HepG2 (cell line): ENCODE results near the gene GRID1. TPM values are rescaled to one million over a fixed set of nuclear protein-coding genes. Genes with fewer than 3 reads are reported as not detected.

Experiments used
- ATAC-seq: fragments of 200-7000 bp; cut with Tn5 transposase; 3 replicates; pipeline ENCODE4 v1.9.1; 2020; ENCODE audit warnings: mild to moderate bottlenecking, moderate library complexity
- BruUV-seq: library from RNA; stranded (reverse); fragments of 400-500 nt; replicated peaks from 2 replicates; lab custom pipeline; 2021; lab: Mats Ljungman, UMichigan
- CTCF ChIA-PET: fragments of 300-600 bp; formaldehyde crosslinking; extraction: SDS; loops from one replicate; lab custom pipeline; 2021; ENCODE audit warnings: low total read pairs, inconsistent platforms, low intra/inter-chr PET ratio; lab: Yijun Ruan, JAX
- POLR2A ChIA-PET: fragments of 350-600 bp; sonication (Branson Sonifier 250); formaldehyde crosslinking; loops from one replicate; lab custom pipeline; 2020; ENCODE audit warnings: antibody characterized with exemption, inconsistent platforms; lab: Yijun Ruan, JAX
- DNase-seq: peaks from one replicate; pipeline ENCODE4 v3.0.0-alpha.2; 2015; ENCODE audit warnings: low spot score
- FAIRE-seq: peaks from 3 replicates; lab custom pipeline; 2011; peaks lifted over from hg19 to GRCh38; lab: Jason Lieb, UNC
- H2AFZ ChIP-seq: one replicate; pipeline ENCODE4 v1.6.1; 2011; ENCODE audit warnings: low read length, inconsistent platforms
- H3K27ac ChIP-seq: fragments of 300-600 bp; 3 replicates; pipeline ENCODE4 v1.8.0; 2011; ENCODE audit warnings: mixed run types, mild to moderate bottlenecking, mixed read lengths, low read length, inconsistent platforms; ENCODE audit not compliant: insufficient read depth; ENCODE audit errors: extremely low read length
- H3K27me3 ChIP-seq, 2 experiments: fragments of 200-600 bp in 1 of 2; 2 replicates in 1 of 2; 3 replicates in 1 of 2; pipeline versions ENCODE4 v1.6.0 to v1.8.0; 2011; ENCODE audit warnings: low read length in 2 of 2, mild to moderate bottlenecking in 2 of 2, moderate library complexity in 2 of 2, inconsistent platforms in 1 of 2; ENCODE audit not compliant: insufficient read depth in 2 of 2, control insufficient read depth in 1 of 2
- H3K36me3 ChIP-seq, 2 experiments: fragments of 200-600 bp in 1 of 2; replicated peaks in 1 of 2; 2 replicates in 1 of 2; 3 replicates in 1 of 2; pipeline versions ENCODE4 v1.5.1 to v1.8.0; 2011; ENCODE audit warnings: low read length in 2 of 2, inconsistent platforms in 1 of 2; ENCODE audit not compliant: insufficient read depth in 2 of 2, control insufficient read depth in 1 of 2
- H3K4me1 ChIP-seq: 2 replicates; pipeline ENCODE4 v1.5.1; 2012; ENCODE audit warnings: low read length, inconsistent platforms; ENCODE audit not compliant: insufficient read depth
- H3K4me2 ChIP-seq: 2 replicates; pipeline ENCODE4 v1.6.0; 2011; ENCODE audit warnings: low read depth, low read length, inconsistent platforms
- H3K4me3 ChIP-seq, 3 experiments: fragments of 200-600 bp in 1 of 3; sonication (generic), shearing (Covaris generic) in 1 of 3; replicated peaks in 1 of 3; 2 replicates each; pipeline ENCODE4 v1.5.1; 2011 to 2016; ENCODE audit warnings: low read length in 3 of 3, inconsistent platforms in 2 of 3, low read depth in 2 of 3, mild to moderate bottlenecking in 2 of 3, control low read depth in 1 of 3, mixed read lengths in 1 of 3; ENCODE audit not compliant: insufficient read depth in 1 of 3
- H3K79me2 ChIP-seq: one replicate; pipeline ENCODE4 v1.6.1; 2011; ENCODE audit warnings: low read length, inconsistent platforms; ENCODE audit not compliant: insufficient read depth
- H3K9ac ChIP-seq: 2 replicates; pipeline ENCODE4 v1.6.0; 2011; ENCODE audit warnings: mild to moderate bottlenecking, low read depth, low read length, inconsistent platforms; ENCODE audit not compliant: insufficient read depth
- H3K9me3 ChIP-seq: 2 replicates; pipeline ENCODE4 v1.5.1; 2012; ENCODE audit warnings: mild to moderate bottlenecking, low read length
- H4K20me1 ChIP-seq: 2 replicates; pipeline ENCODE4 v1.6.0; 2011; ENCODE audit warnings: inconsistent platforms, mild to moderate bottlenecking, low read length, moderate library complexity; ENCODE audit not compliant: insufficient read depth
- CREM ChIP-seq, 2 experiments: sonication (generic) in 1 of 2; formaldehyde crosslinking in 1 of 2; IDR thresholded peaks; 2 replicates each; pipeline versions ENCODE4 v1.4.0 to v1.6.1; 2016 to 2020; ENCODE audit warnings: antibody characterized with exemption in 1 of 2, mild to moderate bottlenecking in 1 of 2, missing genetic modification reagents in 1 of 2
- DNMT3B ChIP-seq: conservative IDR thresholded peaks from 2 replicates; pipeline ENCODE4 v1.6.1; 2016; ENCODE audit warnings: missing biosample characterization, control low read depth
- EHMT2 ChIP-seq: fragments of 200-600 bp; sonication (generic); IDR thresholded peaks from 2 replicates; pipeline ENCODE4 v1.7.0; 2017; ENCODE audit warnings: antibody characterized with exemption, low read depth, low read length, borderline replicate concordance
- HDAC1 ChIP-seq: sonication (generic); formaldehyde crosslinking; IDR thresholded peaks from 2 replicates; pipeline ENCODE4 v1.5.1; 2020; ENCODE audit warnings: mild to moderate bottlenecking, missing genetic modification reagents
- NCOA5 ChIP-seq: sonication (generic); formaldehyde crosslinking; IDR thresholded peaks from 2 replicates; pipeline ENCODE4 v1.4.0; 2020; ENCODE audit warnings: missing genetic modification reagents
- PTBP1 ChIP-seq: fragments of 200-400 bp; formaldehyde crosslinking; IDR thresholded peaks from 2 replicates; pipeline ENCODE4 v1.6.1; 2018; ENCODE audit warnings: low read length, low read depth; ENCODE audit not compliant: poor library complexity, severe bottlenecking
- RARG ChIP-seq: sonication (generic); formaldehyde crosslinking; IDR thresholded peaks from 2 replicates; pipeline ENCODE4 v1.4.0; 2020; ENCODE audit warnings: low read depth, mild to moderate bottlenecking, missing genetic modification reagents
- XBP1 ChIP-seq: sonication (generic); formaldehyde crosslinking; IDR thresholded peaks from 2 replicates; pipeline ENCODE4 v1.5.0; 2020; ENCODE audit warnings: missing genetic modification reagents
- ZNF142 ChIP-seq: sonication (generic); formaldehyde crosslinking; IDR thresholded peaks from 2 replicates; pipeline ENCODE4 v1.4.0; 2020; ENCODE audit warnings: missing genetic modification reagents
- WGBS: methylation state at CpG from one replicate; pipeline ENCODE4 v1.1.6; 2017; ENCODE audit warnings: low lambda C conversion rate; 5-methylcytosine and 5-hydroxymethylcytosine counted together
- in situ Hi-C: cut with HindIII; loops from 2 replicates; pipeline ENCODE4 v1.10.0; 2017; ENCODE audit warnings: low pct_unique_long_range_greater_than_20kb; ENCODE audit not compliant: extremely low pct_ligation_motif_present
- intact Hi-C: fragments of 100-400 bp; cut with micrococcal nuclease; formaldehyde crosslinking; loops from one replicate; pipeline ENCODE4 v1.10.0; 2022; ENCODE audit not compliant: unreplicated experiment
- polyA plus RNA-seq, 8 experiments: library from polyadenylated mRNA; depleted of rRNA in 3 of 8; stranded (reverse) in 7 of 8; unstranded in 1 of 8; fragments of >200 nt; fragmentation: Illumina TruSeq in 4 of 8; extraction: Trizol in 4 of 8; gene quantifications; 2 replicates each; pipeline versions ENCODE4 v1.2.1 to v1.2.3, GENCODE V29; 2011 to 2016; ENCODE audit warnings: low read depth in 4 of 8, missing spikeins in 1 of 8, mixed read lengths in 1 of 8; ENCODE audit not compliant: insufficient read depth in 1 of 8
- total RNA-seq, 5 experiments: library from RNA; depleted of rRNA; stranded (reverse); fragments of >200 nt; fragmentation: Illumina TruSeq; extraction: Trizol; gene quantifications; 2 replicates each; pipeline ENCODE4 v1.2.3, GENCODE V29; 2016; ENCODE audit warnings: low read depth in 1 of 5
- TF ChIP-seq, protein P1 (sequence below): sonication (generic); formaldehyde crosslinking; IDR thresholded peaks from 2 replicates; pipeline ENCODE4 v1.4.0; 2020; ENCODE audit warnings: low read depth, mild to moderate bottlenecking, missing genetic modification reagents
- TF ChIP-seq, protein P2 (sequence below): sonication (generic); formaldehyde crosslinking; IDR thresholded peaks from 2 replicates; pipeline ENCODE4 v1.4.0; 2020; ENCODE audit warnings: mild to moderate bottlenecking, missing genetic modification reagents

Gene GRID1
- total and polyA plus RNA-seq, 2 of the 13 experiments (the other 11 are each of a cell fraction or from before 2014, with no cell fraction given): 0.05 TPM; not detected in 1

- TF ChIP-seq, protein P1, sequence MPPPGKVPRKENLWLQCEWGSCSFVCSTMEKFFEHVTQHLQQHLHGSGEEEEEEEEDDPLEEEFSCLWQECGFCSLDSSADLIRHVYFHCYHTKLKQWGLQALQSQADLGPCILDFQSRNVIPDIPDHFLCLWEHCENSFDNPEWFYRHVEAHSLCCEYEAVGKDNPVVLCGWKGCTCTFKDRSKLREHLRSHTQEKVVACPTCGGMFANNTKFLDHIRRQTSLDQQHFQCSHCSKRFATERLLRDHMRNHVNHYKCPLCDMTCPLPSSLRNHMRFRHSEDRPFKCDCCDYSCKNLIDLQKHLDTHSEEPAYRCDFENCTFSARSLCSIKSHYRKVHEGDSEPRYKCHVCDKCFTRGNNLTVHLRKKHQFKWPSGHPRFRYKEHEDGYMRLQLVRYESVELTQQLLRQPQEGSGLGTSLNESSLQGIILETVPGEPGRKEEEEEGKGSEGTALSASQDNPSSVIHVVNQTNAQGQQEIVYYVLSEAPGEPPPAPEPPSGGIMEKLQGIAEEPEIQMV (CRISPR knock-in tag): no peak
- TF ChIP-seq RARG (CRISPR knock-in tag): no peak
- no peak for TF ChIP-seq XBP1 (CRISPR knock-in tag)
- TF ChIP-seq EHMT2: no peak
- TF ChIP-seq PTBP1: no peak
- TF ChIP-seq, protein P2, sequence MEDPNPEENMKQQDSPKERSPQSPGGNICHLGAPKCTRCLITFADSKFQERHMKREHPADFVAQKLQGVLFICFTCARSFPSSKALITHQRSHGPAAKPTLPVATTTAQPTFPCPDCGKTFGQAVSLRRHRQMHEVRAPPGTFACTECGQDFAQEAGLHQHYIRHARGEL (CRISPR knock-in tag): no peak
- no peak for TF ChIP-seq NCOA5
- no peak for TF ChIP-seq ZNF142 (CRISPR knock-in tag)
- no peak for TF ChIP-seq DNMT3B (CRISPR knock-in tag)
- no peak for TF ChIP-seq HDAC1 (CRISPR knock-in tag)
- no peak for TF ChIP-seq CREM (IDR thresholded peaks at IDR 0.05)
- no peak for TF ChIP-seq CREM (CRISPR knock-in tag; IDR thresholded peaks at IDR 0.05)
- no peaks in the 10 kb centered on the region for H3K9me3 ChIP-seq
- H2AFZ ChIP-seq: no peak overlapping the region
- ATAC-seq: no peak
- ChIA-PET POLR2A (no interaction called here), CTCF (no interaction called here)
- intact Hi-C loops (no loop called here), in situ Hi-C loops (no loop called here)
- FAIRE-seq: no peak
- H3K36me3 ChIP-seq: no peaks in the 10 kb centered on the region
- no peaks in the 10 kb centered on the region for H4K20me1 ChIP-seq
- DNase-seq: no peak
- H3K4me1 ChIP-seq: peaks cover 9% of the 10 kb centered on the region; the same call in 1 of the 2 replicates
- no peaks in the 10 kb centered on the region for H3K79me2 ChIP-seq
- no peak overlapping the region for H3K4me2 ChIP-seq
- no peak overlapping the region for H3K9ac ChIP-seq
- no peak overlapping the region for H3K27ac ChIP-seq
- no TSS peak for BruUV-seq
- H3K27me3 ChIP-seq: peaks cover 0 to 4% of the 10 kb centered on the region in 2 experiments; a peak in 2 of 5 replicates
- 60% methylated on average over 2 of the region's 4 CpGs for WGBS
- H3K4me3 ChIP-seq: no peak overlapping the region
Observed at GRCh38 chr10:86222336-86222650, 144.3 kb downstream of the GRID1 start.
